K562 (cell line): ENCODE measurements around the gene SLCO2A1. TPM values are rescaled to one million over a fixed set of nuclear protein-coding genes. Genes with fewer than 3 reads are reported as not detected.

Source experiments
- ATAC-seq: fragments of 200-7000 bp; cut with Tn5 transposase; 3 replicates; pipeline ENCODE4 v1.9.1; 2020; ENCODE audit warnings: moderate library complexity
- BruUV-seq: library from RNA; stranded (reverse); fragments of 400-500 nt; replicated peaks from 2 replicates; lab custom pipeline; 2021; lab: Mats Ljungman, UMichigan
- CTCF ChIA-PET: fragments of 300-600 bp; formaldehyde crosslinking; extraction: SDS; loops from one replicate; lab custom pipeline; 2021; ENCODE audit warnings: low intra/inter-chr PET ratio; lab: Yijun Ruan, JAX
- POLR2A ChIA-PET: fragments of 300-600, 350-650 bp; sonication (Branson Sonifier 250); formaldehyde crosslinking; extraction: SDS; loops from one replicate; lab custom pipeline; 2021; ENCODE audit warnings: antibody characterized with exemption, inconsistent platforms; lab: Yijun Ruan, JAX
- DNase-seq, 4 experiments: peaks; one replicate each; pipeline versions ENCODE4 v3.0.0 to v3.0.0-alpha.2; 2011 to 2018; ENCODE audit warnings: low spot score in 3 of 4, mixed read lengths in 3 of 4; ENCODE audit errors: extremely low read depth in 1 of 4
- FAIRE-seq: peaks from 2 replicates; lab custom pipeline; 2011; peaks lifted over from hg19 to GRCh38; lab: Jason Lieb, UNC
- H2AFZ ChIP-seq: 2 replicates; pipeline ENCODE4 v1.6.0; 2011; ENCODE audit warnings: low read depth, low read length, control low read depth, inconsistent platforms
- H3K27ac ChIP-seq: fragments of 200-600 bp; 3 replicates; pipeline ENCODE4 v1.8.0; 2011; ENCODE audit warnings: low read depth, mild to moderate bottlenecking, control low read depth, inconsistent platforms, low read length, moderate library complexity, mixed read lengths; ENCODE audit errors: extremely low read depth
- H3K27me3 ChIP-seq, 2 experiments: fragments of 300-600 bp in 1 of 2; 2 replicates in 1 of 2; 3 replicates in 1 of 2; pipeline versions ENCODE4 v1.6.0 to v1.8.0; 2011; ENCODE audit warnings: inconsistent platforms in 2 of 2, low read length in 2 of 2, mild to moderate bottlenecking in 1 of 2, mixed read lengths in 1 of 2, moderate library complexity in 1 of 2; ENCODE audit not compliant: control insufficient read depth in 2 of 2, insufficient read depth in 2 of 2
- H3K36me3 ChIP-seq: fragments of 300-600 bp; 3 replicates; pipeline ENCODE4 v1.8.0; 2011; ENCODE audit warnings: mild to moderate bottlenecking, low read length, inconsistent platforms; ENCODE audit not compliant: control insufficient read depth, insufficient read depth
- H3K4me1 ChIP-seq, 2 experiments: fragments of 200-600 bp in 1 of 2; replicated peaks in 1 of 2; 2 replicates in 1 of 2; 3 replicates in 1 of 2; pipeline versions ENCODE4 v1.5.1 to v1.8.0; 2011; ENCODE audit warnings: inconsistent platforms in 2 of 2, low read length in 2 of 2, mild to moderate bottlenecking in 1 of 2, mixed read lengths in 1 of 2, moderate library complexity in 1 of 2; ENCODE audit not compliant: control insufficient read depth in 2 of 2, insufficient read depth in 2 of 2
- H3K4me2 ChIP-seq: 2 replicates; pipeline ENCODE4 v1.6.1; 2011; ENCODE audit warnings: low read length, control low read depth, inconsistent platforms, mixed read lengths; ENCODE audit not compliant: insufficient read depth
- H3K4me3 ChIP-seq: fragments of 200-600 bp; sonication (generic), shearing (Covaris generic); 2 replicates; pipeline ENCODE4 v1.5.1; 2016; ENCODE audit warnings: control low read depth, inconsistent platforms
- H3K79me2 ChIP-seq: fragments of 200-600 bp; 3 replicates; pipeline ENCODE4 v1.8.0; 2011; ENCODE audit warnings: low read length, inconsistent platforms; ENCODE audit not compliant: control insufficient read depth, insufficient read depth
- H3K9ac ChIP-seq, 2 experiments: 2 replicates each; pipeline versions ENCODE4 v1.6.0 to v1.6.1; 2011; ENCODE audit warnings: low read depth in 2 of 2, low read length in 2 of 2, control low read depth in 1 of 2, inconsistent platforms in 1 of 2, mild to moderate bottlenecking in 1 of 2, mixed read lengths in 1 of 2; ENCODE audit not compliant: insufficient read depth in 1 of 2
- H3K9me1 ChIP-seq: one replicate; pipeline ENCODE4 v1.6.0; 2011; ENCODE audit warnings: inconsistent platforms, mild to moderate bottlenecking, low read length, moderate library complexity; ENCODE audit not compliant: control insufficient read depth, insufficient read depth
- H3K9me3 ChIP-seq: replicated peaks from 2 replicates; pipeline ENCODE4 v1.5.1; 2011; ENCODE audit warnings: low read depth, low read length, inconsistent platforms; ENCODE audit not compliant: control insufficient read depth, insufficient read depth
- H4K20me1 ChIP-seq: replicated peaks from 2 replicates; pipeline ENCODE4 v1.6.1; 2011; ENCODE audit warnings: low read length, inconsistent platforms, mixed read lengths; ENCODE audit not compliant: control insufficient read depth, insufficient read depth
- ARID1B ChIP-seq: fragments of 450-650 bp; IDR thresholded peaks from 2 replicates; pipeline ENCODE4 v1.6.1; 2016; ENCODE audit warnings: antibody characterized with exemption, mild to moderate bottlenecking, inconsistent platforms
- ATF7 ChIP-seq: fragments of 450-650 bp; IDR thresholded peaks from 2 replicates; pipeline ENCODE4 v1.7.1; 2014; ENCODE audit warnings: mild to moderate bottlenecking, moderate library complexity
- BMI1 ChIP-seq: fragments of 150-350 bp; IDR thresholded peaks from 2 replicates; pipeline ENCODE4 v1.6.1; 2014; ENCODE audit warnings: low read length
- FUS ChIP-seq: fragments of 200-400 bp; formaldehyde crosslinking; optimal IDR thresholded peaks from 2 replicates; pipeline ENCODE3; 2017; ENCODE audit warnings: low read depth, low read length
- HDAC1 ChIP-seq, 2 experiments: fragments of 450-650 bp; IDR thresholded peaks; 2 replicates each; pipeline ENCODE4 v1.6.1; 2016 to 2017; ENCODE audit warnings: inconsistent platforms in 1 of 2, mild to moderate bottlenecking in 1 of 2, moderate library complexity in 1 of 2
- POLR2G ChIP-seq: fragments of 200-400 bp; formaldehyde crosslinking; IDR thresholded peaks from 2 replicates; pipeline ENCODE4 v1.6.1; 2017; ENCODE audit warnings: low read depth, mild to moderate bottlenecking, antibody characterized with exemption, low read length, moderate library complexity
- POU5F1 ChIP-seq: fragments of 150-350 bp; IDR thresholded peaks from 2 replicates; pipeline ENCODE4 v1.6.1; 2014; ENCODE audit warnings: borderline replicate concordance, low read length, low read depth, mild to moderate bottlenecking; ENCODE audit not compliant: partially characterized antibody
- ZNF282 ChIP-seq: sonication (generic); formaldehyde crosslinking; IDR thresholded peaks from 2 replicates; pipeline ENCODE4 v1.8.1; 2023; ENCODE audit warnings: missing genetic modification reagents
- ZNF431 ChIP-seq: sonication (generic); formaldehyde crosslinking; IDR thresholded peaks from 2 replicates; pipeline ENCODE4 v1.8.0; 2022; ENCODE audit warnings: mild to moderate bottlenecking, missing genetic modification reagents
- ZNF778 ChIP-seq: fragments of 450-650 bp; formaldehyde crosslinking; IDR thresholded peaks from 2 replicates; pipeline ENCODE4 v1.4.0; 2020; ENCODE audit warnings: mild to moderate bottlenecking, moderate library complexity
- WGBS: fragments of 100-300 bp; shearing (Covaris generic); methylation state at CpG from one replicate; pipeline ENCODE4 v1.1.6; 2016; ENCODE audit warnings: low coverage, mixed read lengths; ENCODE audit not compliant: insufficient coverage; ENCODE audit errors: missing lambda C conversion rate; 5-methylcytosine and 5-hydroxymethylcytosine counted together
- in situ Hi-C: fragments of 300-500 bp; cut with MboI; formaldehyde crosslinking; loops from 4 replicates; pipeline ENCODE4 v1.15.0; 2018; ENCODE audit warnings: inconsistent platforms, mixed read lengths
- intact Hi-C: fragments of 100-400 bp; cut with micrococcal nuclease; formaldehyde crosslinking; loops from 2 replicates; pipeline ENCODE4 v1.14.2; 2022
- polyA plus RNA-seq, 8 experiments: library from polyadenylated mRNA; depleted of rRNA in 4 of 8; stranded (reverse) in 5 of 8; unstranded in 3 of 8; fragments of >200 nt; fragmentation: Nextera tagmentation in 2 of 8; fragmentation: Illumina TruSeq in 1 of 8; extraction: Ambion mirVana in 2 of 8; extraction: Trizol in 1 of 8; gene quantifications; 2 replicates each; pipeline versions ENCODE4 v1.2.1 to v1.2.3, GENCODE V29; 2011 to 2014; ENCODE audit warnings: inconsistent platforms in 1 of 8, missing spikeins in 1 of 8
- total RNA-seq, 7 experiments: library from RNA; depleted of rRNA in 6 of 7; stranded (reverse); fragments of >200 nt in 6 of 7; fragmentation: Illumina TruSeq in 2 of 7; extraction: Trizol in 2 of 7; gene quantifications; 2 replicates each; pipeline versions ENCODE4 v1.2.1 to v1.2.3, GENCODE V29; 2011 to 2021; ENCODE audit warnings: low replicate concordance in 1 of 7
- TF ChIP-seq, protein P1 (sequence below): IDR thresholded peaks from 2 replicates; pipeline ENCODE4 v1.6.1; 2016; ENCODE audit warnings: missing genetic modification characterization, missing compliant biosample characterization

SLCO2A1 gene
- total and polyA plus RNA-seq, 9 of the 15 experiments (the other 6 are each of a cell fraction or from before 2014, with no cell fraction given) = 0.16 to 1.0 TPM; not detected in 7

GRCh38 chr3:134054231-134054630, 24.5 kb upstream of the SLCO2A1 start:
- ChIA-PET POLR2A (interaction anchor here (0.7 kb wide), 1 partner anchor 22 kb away, joined by 3 read pairs; no protein-coding TSS in a partner anchor), CTCF (interaction anchor here (0.7 kb wide), 1 partner anchor 11 kb away, joined by 3 read pairs; no protein-coding TSS in a partner anchor)
- Histone ChIP-seq H3K4me2 (no peak overlapping the region), H3K9ac (no peak overlapping the region), H3K4me1 (peaks cover 0 to 9% of the 10 kb centered on the region in 2 experiments; a peak in 2 of 5 replicates), H3K4me3 (no peak overlapping the region), H2AFZ (no peak overlapping the region), H4K20me1 (no peaks in the 10 kb centered on the region; the same call in 1 of the 2 replicates), H3K9me1 (no peaks in the 10 kb centered on the region), H3K27ac (no peak overlapping the region), H3K9me3 (no peaks in the 10 kb centered on the region), H3K27me3 (peaks cover 0 to 5% of the 10 kb centered on the region in 2 experiments; a peak in 3 of 5 replicates), H3K79me2 (no peaks in the 10 kb centered on the region), H3K36me3 (no peaks in the 10 kb centered on the region)
- TF ChIP-seq, protein P1, sequence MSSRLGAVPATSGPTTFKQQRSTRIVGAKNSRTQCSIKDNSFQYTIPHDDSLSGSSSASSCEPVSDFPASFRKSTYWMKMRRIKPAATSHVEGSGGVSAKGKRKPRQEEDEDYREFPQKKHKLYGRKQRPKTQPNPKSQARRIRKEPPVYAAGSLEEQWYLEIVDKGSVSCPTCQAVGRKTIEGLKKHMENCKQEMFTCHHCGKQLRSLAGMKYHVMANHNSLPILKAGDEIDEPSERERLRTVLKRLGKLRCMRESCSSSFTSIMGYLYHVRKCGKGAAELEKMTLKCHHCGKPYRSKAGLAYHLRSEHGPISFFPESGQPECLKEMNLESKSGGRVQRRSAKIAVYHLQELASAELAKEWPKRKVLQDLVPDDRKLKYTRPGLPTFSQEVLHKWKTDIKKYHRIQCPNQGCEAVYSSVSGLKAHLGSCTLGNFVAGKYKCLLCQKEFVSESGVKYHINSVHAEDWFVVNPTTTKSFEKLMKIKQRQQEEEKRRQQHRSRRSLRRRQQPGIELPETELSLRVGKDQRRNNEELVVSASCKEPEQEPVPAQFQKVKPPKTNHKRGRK (tag) = no peak
- no peak for TF ChIP-seq FUS
- no peak for TF ChIP-seq ATF7
- no peak for TF ChIP-seq ZNF431
- TF ChIP-seq BMI1 = no peak
- TF ChIP-seq POLR2G = no peak
- no peak for TF ChIP-seq POU5F1
- TF ChIP-seq ZNF282 = no peak
- no peak for TF ChIP-seq ZNF778 (CRISPR knock-in tag)
- TF ChIP-seq HDAC1 (IDR thresholded peaks at IDR 0.05) = no peak
- no peak for TF ChIP-seq ARID1B
- in situ Hi-C loops (no loop called here), intact Hi-C loops (no loop called here)
- WGBS = 4% methylated on average over 3 of the region's 5 CpGs
- DNase-seq (no peak), FAIRE-seq (no peak), ATAC-seq (no peak)
- no TSS peak for BruUV-seq
